Cardiac fibroblast (primary cell): Measurements from ENCODE around the gene SF3A2.

Experiments
- DNase-seq, 2 donors: peaks; one replicate each; pipeline versions ENCODE4 v3.0.0 to v3.0.0-alpha.2; 2010; ENCODE audit warnings: low read depth in 2 of 2
- H3K4me3 ChIP-seq, 2 donors: replicated peaks in 1 of 2; 1 replicate in 1 of 2; 2 replicates in 1 of 2; pipeline ENCODE4 v1.5.1; 2011; ENCODE audit warnings: low read depth in 2 of 2, low read length in 2 of 2, mild to moderate bottlenecking in 2 of 2, moderate library complexity in 1 of 2
- CTCF ChIP-seq: IDR thresholded peaks from one replicate; pipeline ENCODE4 v1.5.1; 2011; ENCODE audit warnings: low read depth, mild to moderate bottlenecking, low read length, inconsistent platforms

Gene SF3A2

DNA sequence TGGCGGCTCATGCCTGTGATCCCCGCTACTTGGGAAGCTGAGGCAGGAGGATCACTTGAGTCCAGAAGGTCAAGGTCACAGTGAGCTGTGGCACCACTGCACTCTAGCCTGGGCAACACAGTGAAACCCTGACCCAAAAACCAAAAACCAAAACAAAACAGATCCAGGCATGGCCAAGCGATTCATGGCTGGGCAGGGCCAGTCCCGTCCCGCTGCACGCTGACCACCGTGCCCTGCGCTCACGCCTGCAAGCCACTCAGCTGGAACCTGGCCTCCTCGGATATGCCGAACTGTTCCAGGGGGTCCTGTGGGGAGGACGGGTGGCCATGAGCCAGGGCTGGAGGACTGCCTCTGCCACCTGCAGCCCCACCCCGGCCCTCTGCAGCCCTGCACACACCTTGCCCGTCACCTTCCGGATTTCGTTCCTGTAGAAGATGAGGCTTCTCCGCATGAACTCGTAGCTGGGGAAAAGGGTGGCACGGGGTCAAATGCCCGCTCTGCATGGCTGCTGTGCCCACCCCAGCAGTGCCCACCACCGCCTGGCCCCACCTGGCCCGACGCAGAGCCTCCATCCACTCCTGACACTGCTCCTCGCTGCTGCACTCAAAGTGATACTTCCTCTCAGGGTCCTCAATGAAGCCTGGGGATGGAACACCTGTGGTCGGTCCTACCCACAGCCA lies 2.9 kb upstream of the SF3A2 start:
- no peak for DNase-seq
- no peak overlapping the region for H3K4me3 ChIP-seq
- no peak for TF ChIP-seq CTCF

- no peak for DNase-seq
- no peak for TF ChIP-seq CTCF
- H3K4me3 ChIP-seq: peak overlapping the region; percentile 69 to 77
These were observed 1.6 kb upstream of the SF3A2 start for GRCh38 chr19:2234996-2235380.

GRCh38 chr19:2235381-2236063 lies 1.1 kb upstream of the SF3A2 start:
- no peak for DNase-seq
- peak overlapping the region; percentile 69 to 77 for H3K4me3 ChIP-seq
- no peak for TF ChIP-seq CTCF

- no peak for TF ChIP-seq CTCF
- H3K4me3 ChIP-seq: peak overlapping the region; percentile 69 to 77
These were observed 635 bp upstream of the SF3A2 start for GRCh38 chr19:2236064-2236313.

GRCh38 chr19:2237051-2237868 lies 636 bp downstream of the SF3A2 start:
- TF ChIP-seq CTCF: no peak
- peak overlapping the region; percentile 69 to 77 for H3K4me3 ChIP-seq
- no peak for DNase-seq

More at GRCh38 chr19:2236064-2236313, 635 bp upstream of the SF3A2 start:
- DNase-seq: no peak

- peak overlapping the region; percentile 69 to 77 for H3K4me3 ChIP-seq
- DNase-seq: no peak
- TF ChIP-seq CTCF: no peak
These were observed 1.2 kb downstream of the SF3A2 start for GRCh38 chr19:2237869-2238153.
